Prostate gland (tissue), 2 donors: ENCODE data around the gene DUS3L.

Experiments
- CTCF ChIP-seq, 4 experiments: fragments of 200-600 bp in 2 of 4; fragments of 450-650 bp in 2 of 4; sonication (generic) in 2 of 4; IDR thresholded peaks; 1 replicate in 3 of 4; 2 replicates in 1 of 4; pipeline ENCODE4 v1.5.1; 2016 to 2019; ENCODE audit warnings: antibody characterized with exemption in 4 of 4, mild to moderate bottlenecking in 2 of 4, moderate library complexity in 2 of 4
- POLR2A ChIP-seq: fragments of 450-650 bp; IDR thresholded peaks from one replicate; pipeline ENCODE4 v1.6.1; 2016; ENCODE audit warnings: antibody characterized with exemption, mild to moderate bottlenecking
- POLR2AphosphoS5 ChIP-seq: sonication (generic); formaldehyde crosslinking; IDR thresholded peaks from one replicate; pipeline ENCODE4 v1.6.1; 2017; ENCODE audit warnings: antibody characterized with exemption

DNA sequence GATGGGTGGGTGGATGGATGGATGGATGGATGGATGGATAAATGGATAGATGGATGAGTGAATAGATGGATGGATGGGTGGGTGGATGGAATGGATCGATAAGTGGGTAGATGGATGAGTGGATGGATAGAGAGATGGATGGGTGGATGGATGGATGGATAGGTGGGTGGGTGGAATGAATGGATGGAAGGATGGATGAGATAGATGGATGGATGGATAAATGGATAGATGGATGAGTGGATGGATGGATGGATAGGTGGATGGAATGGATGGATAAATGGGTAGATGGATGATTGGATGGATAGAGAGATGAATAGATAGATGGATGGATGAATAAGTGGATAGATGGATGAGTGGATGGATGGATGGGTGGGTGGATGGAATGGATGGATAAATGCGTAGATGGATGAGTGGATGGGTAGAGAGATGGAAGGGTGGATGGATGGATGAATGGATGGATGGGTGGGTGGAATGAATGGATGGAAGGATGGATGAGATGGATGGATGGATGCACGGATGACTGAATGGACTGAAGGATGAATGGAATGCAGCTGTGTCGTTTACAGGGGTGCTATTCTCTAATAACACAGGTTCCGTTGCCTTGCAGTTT, 28.2 kb downstream of the DUS3L start:
- TF ChIP-seq CTCF (IDR thresholded peaks at IDR 0.05) (no peak), POLR2A (no peak), POLR2AphosphoS5 (no peak)
